Activated gamma-delta T cell (primary cell): ENCODE measurements around the gene LAMA5.

Experiments used
- DNase-seq: peaks from one replicate; lab custom pipeline; 2025; lab: John Stamatoyannopoulos, UW

LAMA5 gene

DNA sequence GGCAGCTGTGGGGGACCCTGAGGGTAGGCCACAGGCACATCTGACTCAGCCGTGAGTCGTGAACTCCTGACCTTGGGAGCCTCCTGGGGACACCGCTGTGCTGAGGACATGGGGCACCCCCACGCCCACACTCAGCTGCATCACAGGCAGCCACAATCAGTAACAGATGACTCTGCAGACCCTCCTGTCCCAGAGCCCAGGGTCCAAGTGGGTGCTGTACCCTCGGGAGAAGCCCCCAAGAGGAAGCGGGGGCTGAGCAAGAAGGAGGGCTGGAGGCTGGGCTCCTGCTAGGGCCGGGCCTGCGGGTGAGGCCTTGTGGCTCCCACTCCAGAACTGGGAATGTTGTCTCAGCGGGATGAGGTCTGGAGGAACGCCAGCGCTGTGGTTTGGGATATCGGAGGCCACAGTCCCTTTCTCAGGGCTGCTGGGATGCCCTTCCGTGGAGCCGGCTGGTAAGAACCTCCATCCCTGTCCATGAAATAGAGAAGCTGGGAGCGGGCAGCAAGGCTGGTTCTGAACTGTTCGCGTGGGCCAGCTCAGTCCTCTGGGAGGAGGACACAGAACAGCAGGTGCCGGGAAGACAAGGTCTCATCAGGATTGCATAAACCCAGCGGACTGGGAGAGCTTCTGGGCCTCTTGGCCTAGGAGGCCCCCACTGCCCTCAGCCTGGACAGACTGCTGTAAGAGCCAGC lies 3.1 kb upstream of the LAMA5 start:
- no peak for DNase-seq

DNA sequence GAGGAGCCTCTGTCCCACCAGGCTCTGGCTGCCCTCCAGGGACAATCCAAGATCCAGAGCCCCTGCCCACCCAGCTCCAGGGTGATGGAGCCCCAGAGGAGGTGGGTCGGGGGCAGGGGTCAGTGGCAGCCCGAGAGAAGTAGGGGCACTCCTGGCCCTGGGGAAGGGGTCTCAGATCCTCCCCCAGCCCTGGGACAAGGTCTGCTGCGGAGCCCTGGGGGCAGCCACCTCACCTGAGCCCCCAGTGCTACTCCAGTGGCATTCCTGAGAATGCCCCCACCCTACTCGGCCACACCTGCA lies 2.7 kb upstream of the LAMA5 start:
- DNase-seq, result no peak

DNA sequence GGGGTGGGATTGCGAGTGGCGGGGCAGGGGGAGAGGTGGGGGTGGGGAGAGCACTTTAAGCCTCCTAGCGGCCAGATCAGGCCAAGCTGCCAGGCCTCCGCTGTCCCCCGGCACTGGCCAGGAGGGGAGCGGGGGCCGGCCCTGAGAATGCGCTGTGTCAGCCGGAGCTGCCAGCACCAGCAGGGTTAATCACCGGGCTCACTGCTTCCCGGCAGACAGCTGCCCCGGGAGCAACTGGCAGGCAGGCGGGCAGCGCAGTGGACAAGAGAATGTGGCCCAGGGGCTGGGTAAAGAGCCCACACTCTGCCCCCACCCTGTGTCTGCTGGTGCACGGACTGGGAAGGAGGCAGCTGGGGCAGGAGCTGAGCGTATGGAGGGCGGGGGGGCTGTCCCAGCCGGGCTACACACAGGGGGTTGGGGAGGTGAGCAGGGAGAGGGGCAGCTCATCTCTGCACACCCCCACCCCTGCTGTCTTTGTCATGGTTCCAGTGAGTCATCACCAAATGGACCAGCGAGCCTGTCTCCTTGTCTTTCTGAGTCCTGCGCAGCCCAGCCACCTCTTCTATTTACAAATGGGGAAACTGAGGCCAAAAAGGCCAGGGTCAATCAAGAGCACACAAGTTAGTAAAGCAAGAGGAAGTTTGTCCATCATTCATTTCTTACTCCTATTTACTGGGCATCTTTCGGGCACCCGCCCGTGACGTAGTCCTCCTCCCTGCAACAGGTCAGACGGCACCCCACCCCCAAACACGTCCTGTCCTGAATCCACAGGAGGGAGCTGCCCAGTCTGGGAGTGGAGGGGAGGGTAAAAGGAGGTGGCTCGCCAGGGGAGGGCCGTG lies 2.1 kb upstream of the LAMA5 start:
- DNase-seq, result no peak

DNA sequence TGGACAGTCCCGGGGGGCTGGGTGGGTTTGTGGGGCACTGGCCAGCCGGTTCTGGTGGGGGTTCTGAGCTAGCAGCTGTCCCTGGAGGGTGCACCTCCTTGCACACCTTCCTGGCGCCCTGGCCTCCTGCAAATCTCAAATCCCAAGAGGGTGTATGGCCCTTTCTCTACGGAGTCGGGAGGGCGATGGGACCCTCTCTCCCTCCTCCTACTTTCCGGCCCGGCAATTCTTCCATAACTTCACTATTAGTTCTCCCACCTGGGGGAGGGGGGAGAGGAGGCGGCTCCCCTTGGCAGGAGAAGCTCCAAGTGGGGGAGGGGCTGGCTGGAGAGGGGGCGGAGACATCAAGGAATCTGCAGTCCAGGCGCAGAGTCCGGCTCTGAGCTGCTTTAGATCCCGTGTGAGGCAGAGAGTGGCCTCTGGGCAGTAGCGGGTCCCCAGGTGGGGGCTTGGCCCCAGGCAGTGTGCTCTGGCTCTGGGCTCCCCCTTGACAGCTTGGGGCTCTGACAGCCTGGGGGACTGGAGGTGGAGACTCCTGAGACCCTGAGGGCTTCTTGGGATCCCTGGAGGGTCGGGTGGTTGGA lies 1.4 kb upstream of the LAMA5 start:
- no peak for DNase-seq

DNA sequence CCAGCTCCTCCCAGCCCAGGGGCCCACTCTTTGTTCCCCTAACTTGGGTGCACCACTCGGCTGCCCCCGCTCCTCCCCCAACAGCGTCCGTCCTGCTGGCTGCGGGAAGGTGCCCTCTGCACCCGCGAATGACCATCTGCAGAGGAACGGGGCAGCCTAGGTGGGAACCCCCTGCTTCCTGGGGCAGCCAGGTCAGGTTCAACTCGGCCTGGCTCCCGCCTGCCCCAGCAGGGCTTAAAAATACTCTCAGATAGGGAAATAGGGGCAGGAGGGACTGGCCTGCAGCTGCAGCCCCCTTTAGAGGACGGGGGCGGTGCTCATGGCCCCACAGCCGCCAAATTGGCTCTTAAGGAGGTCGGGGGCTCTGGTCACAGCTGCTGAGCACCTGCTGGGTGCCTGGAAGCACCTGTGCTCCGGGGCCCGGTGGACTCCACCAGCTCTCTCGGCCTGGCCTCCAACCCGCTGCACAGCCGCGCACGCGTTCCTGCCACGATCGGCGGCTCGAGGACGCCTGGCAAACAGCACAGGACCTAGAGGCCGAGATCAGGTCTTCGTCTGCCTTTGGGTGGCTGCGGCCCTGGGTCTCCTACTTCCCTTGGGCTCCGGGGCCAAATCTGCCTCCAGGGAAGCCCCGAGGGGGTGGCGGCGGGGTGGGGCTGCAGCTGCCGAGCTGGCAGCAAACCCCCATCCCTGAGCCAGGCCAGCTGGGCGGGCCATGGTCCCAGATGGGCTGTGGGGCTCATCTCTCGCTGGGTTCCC lies 700 bp upstream of the LAMA5 start:
- no peak for DNase-seq

DNA sequence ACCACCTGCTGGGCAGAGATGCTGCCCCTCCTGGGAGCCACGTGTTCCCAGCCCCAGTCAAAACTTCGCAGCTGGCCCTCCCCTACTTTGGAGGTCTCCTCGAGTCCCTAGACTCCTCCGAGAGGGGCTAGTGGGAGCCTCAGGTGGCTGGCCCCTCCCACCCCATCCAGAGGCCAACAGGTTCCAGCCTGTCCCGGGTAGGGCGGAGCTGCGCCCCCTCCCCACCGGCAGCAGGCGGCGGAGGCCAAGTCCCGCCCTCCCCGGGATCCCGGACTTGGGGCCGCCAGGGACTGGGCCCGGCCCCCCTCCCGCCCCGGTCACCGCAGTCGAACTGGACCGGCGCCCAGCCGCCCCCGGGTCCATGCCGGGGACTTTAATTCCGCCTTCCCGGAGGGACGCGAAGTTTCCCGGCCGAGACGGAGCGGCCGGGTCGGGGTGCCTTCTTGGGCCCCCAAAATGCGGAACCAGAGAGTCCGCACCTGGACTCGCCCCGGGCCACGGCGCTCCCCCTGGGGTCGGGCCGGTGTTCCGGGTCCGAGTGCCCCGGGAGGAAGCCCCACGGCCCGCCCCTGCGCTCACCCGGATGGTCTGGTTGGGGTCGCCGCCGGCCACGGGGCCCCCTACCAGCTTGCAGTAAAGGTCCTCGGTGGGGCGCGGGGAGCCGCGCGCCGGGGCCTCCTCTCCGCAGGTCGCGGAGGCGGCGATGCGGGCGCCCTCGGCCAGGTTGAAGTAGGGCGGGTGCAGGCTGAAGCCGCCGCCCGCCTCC lies 559 bp downstream of the LAMA5 start:
- DNase-seq, result no peak

DNA sequence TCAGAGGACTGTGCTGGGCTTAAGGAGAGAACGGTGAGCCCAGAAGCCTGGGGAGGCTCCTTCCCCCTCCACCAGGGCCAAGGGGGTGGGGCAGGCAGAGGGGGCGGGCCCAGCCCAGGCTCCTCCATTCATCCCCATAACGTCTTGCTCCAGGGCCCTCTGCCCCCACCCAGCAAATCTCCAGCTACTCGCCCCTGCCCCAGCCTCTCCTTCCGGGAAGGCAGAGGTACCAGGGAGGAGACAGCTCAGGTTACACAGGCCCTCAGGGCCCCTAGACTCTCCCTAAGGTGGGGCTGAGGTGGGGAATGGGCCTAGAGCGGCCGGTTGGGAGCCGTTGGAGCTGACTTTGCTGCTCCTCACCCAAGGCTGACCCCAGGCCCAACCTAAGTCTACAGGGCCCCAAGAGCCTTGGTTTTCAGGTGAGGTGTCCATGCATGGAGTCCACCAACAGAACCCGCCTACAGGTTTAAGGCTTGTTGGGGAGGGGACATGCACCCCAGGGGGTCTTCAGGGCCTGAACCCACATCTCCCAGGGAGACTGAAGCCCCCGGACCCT lies 1.2 kb downstream of the LAMA5 start:
- no peak for DNase-seq

DNA sequence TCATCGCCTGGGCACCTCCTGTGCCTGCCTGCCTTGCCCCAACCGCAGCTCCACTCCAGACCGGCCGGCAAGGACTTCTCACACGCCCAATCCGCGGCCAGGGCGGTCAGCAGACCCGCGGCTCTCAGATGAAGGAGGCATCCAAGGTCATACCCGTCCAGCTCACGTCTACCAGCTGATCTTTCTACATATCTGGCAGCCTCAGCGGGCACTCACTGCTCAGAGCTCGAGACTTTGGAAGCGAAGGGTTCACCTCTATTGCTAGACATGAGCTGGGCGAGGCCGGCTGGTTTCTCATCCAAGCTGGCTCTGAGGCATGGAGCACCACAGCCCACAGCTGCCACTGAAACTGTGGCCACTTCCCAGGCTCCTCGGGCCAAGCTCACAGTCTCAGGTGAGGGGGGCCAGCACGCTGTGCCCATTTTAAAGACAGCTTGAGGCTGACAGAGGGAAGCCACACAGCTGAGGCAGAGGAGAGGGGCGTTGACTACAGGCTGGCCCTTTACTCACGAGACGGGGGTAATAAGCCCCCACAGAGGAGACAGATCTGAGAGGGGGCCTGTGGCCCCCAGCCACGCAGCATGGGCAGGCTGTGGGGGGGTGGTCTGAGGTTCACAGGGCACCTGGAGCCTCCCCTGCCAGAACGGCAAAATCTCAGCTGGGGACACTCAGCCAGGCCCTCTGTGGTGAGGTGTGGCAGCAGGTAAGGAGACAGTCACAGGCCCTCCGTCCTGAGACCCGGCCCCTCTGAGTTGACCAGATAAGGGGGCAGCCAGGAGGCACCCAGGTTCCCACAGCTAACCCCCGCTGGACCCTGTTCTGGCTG lies 2.0 kb downstream of the LAMA5 start:
- DNase-seq, result no peak

DNA sequence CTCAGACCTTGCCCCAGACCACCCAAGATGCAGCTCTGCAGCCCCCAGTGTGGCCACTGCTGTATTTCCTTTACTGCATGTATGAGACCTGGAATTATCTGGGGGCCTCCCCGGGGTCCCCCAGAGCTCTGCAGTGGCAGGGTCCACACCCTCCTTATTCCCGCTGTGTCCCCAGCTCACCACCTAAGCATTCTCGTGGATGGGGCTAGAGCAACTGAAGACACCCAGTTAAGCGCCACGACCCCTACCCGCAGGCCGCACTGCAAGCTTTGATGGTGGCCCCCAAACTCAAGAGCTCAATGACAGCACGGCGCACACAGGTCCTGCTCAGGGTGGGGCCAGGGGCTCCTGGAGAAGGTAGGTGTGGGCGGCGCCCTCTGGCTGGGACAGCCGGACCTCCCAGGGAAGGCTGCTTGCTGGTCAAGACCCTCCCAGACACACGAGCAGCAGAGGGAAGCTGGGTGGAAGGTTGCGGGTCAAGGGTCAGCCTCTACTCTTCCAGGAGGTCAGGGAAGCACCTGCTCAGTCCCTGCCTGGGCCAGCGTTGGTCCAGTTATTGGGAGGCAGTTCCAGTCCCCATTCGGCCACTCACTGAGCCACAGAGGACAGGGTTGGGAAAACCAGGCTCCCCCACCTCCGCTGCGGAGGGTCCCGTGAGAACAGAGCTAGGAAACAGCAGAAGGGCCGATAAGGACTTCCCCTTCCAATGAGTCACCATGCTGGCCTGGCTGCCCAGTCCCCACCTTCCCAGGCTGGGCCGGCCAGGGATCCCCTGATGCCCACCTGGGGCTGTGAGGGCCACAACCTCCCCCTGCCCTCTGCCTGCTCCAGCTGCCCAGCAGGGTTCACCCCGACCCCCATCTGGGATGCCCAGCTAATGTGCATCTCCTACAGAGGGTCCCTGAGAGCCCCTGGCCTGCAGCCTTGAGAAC lies 2.9 kb downstream of the LAMA5 start:
- DNase-seq, result no peak

DNA sequence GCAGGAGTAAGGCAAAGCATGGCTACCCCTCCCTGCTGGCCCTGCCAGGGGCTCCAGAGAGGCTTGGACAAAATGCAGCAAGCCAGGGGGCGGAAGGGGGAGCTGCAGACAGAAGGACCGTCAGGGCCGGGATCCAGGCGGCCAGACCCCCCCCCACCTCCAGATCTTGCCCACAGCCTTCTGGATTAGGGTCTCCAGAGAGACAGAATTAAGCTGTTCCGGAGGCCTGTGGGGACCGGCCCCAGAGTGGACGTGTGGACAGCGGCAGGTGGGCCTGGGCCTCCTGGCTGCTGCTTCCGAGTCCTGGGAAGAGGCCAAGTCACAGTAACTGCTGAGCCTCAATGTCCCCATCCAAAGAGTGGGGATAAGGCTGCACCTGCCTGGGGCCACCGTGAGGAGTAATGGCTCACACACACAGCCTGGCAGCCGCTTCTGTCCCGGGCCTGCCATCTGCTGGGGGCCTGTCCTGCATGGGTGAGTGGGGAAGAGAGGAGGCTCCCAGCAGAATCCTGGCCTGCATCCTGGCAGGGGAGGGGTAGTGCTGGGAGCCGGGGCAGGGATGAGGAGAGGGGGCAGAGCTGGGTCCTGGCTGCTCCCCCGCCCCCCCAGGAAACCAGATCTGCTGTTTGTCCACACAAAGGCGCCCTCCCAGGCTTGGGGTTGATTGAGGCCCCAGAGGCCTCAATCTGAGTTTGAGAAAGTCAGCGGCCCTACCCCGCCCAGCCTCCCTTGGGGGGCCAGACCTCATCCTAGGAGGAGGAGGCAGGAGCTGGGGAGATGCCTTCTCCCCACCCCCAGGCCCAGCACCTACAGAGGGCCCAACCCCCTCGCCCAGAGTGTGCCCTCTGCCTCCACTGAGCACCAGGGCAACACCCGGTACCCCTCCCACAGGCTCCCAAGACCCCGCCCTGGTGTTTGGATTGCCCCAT lies 3.9 kb downstream of the LAMA5 start:
- no peak for DNase-seq

DNA sequence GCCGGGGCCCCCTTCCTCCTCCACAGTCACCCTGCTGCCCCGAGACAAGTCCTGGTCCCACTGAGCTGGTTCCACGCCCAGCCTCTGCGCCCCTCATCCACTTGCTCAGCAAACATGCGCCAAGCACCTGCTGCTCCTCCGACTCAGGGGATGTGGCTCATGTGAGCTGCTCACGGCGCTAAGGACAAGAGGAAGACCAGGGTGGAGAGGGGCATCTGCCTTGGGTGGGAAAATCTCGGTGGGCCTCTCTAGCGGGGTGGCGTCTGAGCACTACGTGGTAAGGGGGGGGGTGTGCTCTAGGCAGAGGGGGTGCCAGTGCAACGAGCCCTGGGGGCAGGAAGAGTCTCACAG lies 4.5 kb downstream of the LAMA5 start:
- DNase-seq, result no peak

DNA sequence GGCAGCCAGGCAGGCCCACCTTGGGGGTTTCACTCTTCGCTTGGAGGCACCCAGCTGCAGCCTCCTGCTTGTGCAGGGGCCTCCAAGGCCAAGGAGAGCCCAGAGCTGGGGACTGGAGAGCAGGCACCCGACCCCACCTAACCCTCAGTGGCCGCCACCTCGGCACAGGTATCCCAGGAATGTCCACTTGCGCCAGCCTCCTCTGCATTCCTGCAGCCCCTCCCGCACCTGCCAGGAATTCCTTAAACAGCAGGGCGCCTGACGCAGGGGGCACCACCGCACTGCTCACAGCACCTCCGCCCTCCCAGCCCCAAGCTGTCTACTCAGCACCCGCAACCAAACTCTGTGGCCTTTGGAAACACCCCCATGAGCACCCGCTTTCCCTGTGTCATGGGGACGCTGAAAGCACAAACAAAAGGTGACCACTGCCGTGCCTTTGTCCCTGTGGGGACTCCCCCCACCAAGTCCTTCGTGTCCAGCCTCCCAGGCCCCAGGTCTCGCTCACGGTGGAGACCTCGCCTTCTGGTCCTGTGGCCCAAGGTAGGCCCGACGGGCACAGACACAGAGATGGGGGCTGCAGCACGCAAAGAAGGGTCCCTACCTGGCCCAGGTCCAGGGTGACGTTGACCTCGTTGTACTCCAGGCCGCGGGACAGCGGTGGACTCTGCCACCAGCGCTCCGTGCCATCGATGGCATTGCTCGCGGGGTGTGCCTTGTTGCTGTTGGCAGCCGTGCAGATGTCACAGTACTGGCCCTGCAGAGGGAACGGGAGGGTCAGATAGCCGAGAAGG lies 5.1 kb downstream of the LAMA5 start:
- no peak for DNase-seq

DNA sequence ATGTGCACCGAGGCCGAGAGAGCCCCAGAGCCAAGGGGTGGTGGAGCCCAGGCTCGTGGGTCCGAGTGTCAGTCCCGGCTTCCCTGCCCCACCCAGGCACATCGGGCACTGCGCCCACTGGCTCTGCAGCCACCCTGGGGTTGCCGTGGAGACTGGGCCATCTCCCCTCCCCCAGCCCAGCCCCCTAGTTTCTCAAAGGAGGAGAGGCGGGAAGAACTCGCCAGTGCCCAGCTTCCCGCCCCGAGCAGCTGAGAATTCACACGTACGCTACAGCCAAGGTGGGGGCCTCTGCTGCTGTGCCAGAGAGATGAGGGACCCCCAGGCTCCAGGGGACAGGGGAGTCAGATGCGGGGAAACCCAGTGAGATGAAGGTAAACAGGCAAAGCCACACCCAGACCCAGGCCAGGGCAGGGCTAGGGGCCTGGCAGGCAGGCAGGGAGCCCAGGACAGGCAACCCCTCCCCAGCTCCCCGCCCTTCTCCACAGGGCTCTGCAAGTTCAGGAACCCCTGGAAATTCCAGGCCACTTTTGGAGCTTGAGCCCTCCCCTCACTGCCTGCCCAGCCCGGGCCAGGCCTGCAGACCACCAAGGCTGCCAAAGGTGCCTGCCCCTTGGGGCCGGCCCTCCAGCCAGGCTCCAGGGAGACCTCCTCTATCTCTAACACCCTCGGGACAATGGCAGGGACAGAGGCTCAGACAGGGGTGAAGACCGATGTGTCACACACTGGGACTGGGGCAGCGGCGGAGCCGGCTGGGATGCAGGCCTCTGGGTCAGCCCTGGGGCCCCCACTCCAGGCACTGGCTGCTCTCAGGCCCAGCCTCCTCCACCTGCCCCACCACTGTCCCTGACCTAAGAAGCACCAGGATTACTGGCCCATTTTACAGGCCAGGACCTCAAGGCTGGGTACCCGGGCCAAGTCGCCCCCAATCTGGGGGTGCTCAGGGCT lies 6.0 kb downstream of the LAMA5 start:
- DNase-seq, result no peak

DNA sequence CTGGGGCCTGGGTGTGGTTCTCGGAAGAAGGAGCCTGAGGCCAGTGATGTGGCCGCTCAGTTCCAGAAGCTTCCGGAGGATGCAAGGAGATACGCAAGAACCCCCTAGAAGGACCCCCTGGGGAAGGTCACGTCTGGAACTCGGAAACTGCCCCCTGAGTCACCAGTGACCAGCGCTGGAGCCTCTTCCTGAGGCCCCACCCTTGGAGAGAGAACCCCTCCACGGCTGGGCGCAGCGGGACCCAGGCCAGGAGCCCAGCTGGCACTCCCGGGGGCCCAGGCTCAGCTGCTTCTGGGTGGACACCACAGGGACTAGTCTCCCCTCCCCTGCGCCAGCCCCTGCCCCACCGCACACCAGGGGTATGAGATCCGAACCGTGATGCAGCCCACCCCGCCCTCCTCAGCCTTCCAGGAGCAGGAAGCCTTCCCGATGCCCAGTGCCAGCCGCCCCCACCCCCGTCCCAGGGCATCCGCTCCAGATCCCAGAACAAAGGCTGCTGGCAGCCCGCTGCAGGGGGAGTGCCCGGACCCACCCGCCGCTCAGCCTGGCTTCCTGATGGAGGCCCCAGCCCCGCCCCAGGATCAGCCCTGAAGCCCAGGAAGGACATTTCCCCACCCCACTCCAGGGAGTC lies 7.5 kb downstream of the LAMA5 start:
- no peak for DNase-seq

DNA sequence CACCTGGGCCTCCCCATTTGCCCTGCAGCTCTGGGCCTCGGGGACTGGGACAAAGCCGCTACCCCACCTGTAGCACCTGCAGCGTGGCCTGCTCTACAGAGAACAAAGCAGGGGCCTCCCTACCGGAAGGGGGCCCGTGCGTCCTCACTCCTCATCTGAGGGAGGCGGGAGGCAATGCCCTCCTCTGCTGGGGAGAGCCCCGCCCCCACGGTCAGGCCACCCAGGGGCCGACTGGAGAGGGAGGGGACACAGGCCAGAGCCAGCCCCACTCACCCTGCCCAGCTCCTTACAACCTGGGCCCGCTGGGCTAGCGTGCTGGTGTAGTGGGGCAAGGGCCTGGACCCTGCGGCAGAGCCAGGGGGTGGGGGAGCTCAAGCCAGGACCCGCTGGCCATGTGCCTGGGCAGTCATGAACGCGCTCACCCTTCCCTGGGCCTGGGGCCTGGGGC lies 8.0 kb downstream of the LAMA5 start:
- DNase-seq, result no peak
